ENCODE results near the gene ARID3B.

GRCh38 chr15:74520407-74520806, 20.6 kb upstream of the ARID3B start:
- no peak for TF ChIP-seq CTCF (IDR thresholded peaks at IDR 0.05)
- no peak for TF ChIP-seq POLR2A (IDR thresholded peaks at IDR 0.05)
- TF ChIP-seq EP300 (IDR thresholded peaks at IDR 0.05), result no peak

Measured in tibial nerve (tissue), 4 donors.